Ishikawa (cell line): Measurements from ENCODE around the gene ARHGEF11.

ENCODE experiments used
- CEBPB ChIP-seq: IDR thresholded peaks from 2 replicates; pipeline ENCODE4 v1.6.1; 2012
- CREB1 ChIP-seq: IDR thresholded peaks from 2 replicates; pipeline ENCODE4 v1.6.1; 2012; ENCODE audit warnings: low read depth
- EGR1 ChIP-seq: IDR thresholded peaks from 2 replicates; pipeline ENCODE4 v1.6.1; 2012
- EP300 ChIP-seq: IDR thresholded peaks from 2 replicates; pipeline ENCODE4 v1.6.1; 2012; ENCODE audit warnings: borderline replicate concordance
- FOXM1 ChIP-seq: IDR thresholded peaks from 2 replicates; pipeline ENCODE4 v1.6.1; 2012; ENCODE audit warnings: low read depth, borderline replicate concordance
- NFIC ChIP-seq: IDR thresholded peaks from 2 replicates; pipeline ENCODE4 v1.6.1; 2012
- RAD21 ChIP-seq: IDR thresholded peaks from 2 replicates; pipeline ENCODE4 v1.6.1; 2012; ENCODE audit warnings: low read depth
- TAF1 ChIP-seq: IDR thresholded peaks from 2 replicates; pipeline ENCODE4 v1.6.1; 2012; ENCODE audit warnings: low read depth, mild to moderate bottlenecking
- TCF12 ChIP-seq: IDR thresholded peaks from 2 replicates; pipeline ENCODE4 v1.6.1; 2012; ENCODE audit warnings: low read depth
- TEAD4 ChIP-seq: IDR thresholded peaks from 2 replicates; pipeline ENCODE4 v1.6.1; 2012
- YY1 ChIP-seq: IDR thresholded peaks from 2 replicates; pipeline ENCODE4 v1.6.1; 2012; ENCODE audit warnings: low read depth
- ZBTB7A ChIP-seq: IDR thresholded peaks from 2 replicates; pipeline ENCODE4 v1.6.1; 2012; ENCODE audit warnings: low read depth
- TF ChIP-seq, protein P1 (sequence below): IDR thresholded peaks from 2 replicates; pipeline ENCODE4 v1.6.1; 2012
- TF ChIP-seq, protein P2 (sequence below): IDR thresholded peaks from 2 replicates; pipeline ENCODE4 v1.6.1; 2012
- TF ChIP-seq, protein P3 (sequence below): IDR thresholded peaks from 2 replicates; pipeline ENCODE4 v1.6.1; 2012; ENCODE audit warnings: low read depth, mild to moderate bottlenecking

ARHGEF11 gene, protein sequence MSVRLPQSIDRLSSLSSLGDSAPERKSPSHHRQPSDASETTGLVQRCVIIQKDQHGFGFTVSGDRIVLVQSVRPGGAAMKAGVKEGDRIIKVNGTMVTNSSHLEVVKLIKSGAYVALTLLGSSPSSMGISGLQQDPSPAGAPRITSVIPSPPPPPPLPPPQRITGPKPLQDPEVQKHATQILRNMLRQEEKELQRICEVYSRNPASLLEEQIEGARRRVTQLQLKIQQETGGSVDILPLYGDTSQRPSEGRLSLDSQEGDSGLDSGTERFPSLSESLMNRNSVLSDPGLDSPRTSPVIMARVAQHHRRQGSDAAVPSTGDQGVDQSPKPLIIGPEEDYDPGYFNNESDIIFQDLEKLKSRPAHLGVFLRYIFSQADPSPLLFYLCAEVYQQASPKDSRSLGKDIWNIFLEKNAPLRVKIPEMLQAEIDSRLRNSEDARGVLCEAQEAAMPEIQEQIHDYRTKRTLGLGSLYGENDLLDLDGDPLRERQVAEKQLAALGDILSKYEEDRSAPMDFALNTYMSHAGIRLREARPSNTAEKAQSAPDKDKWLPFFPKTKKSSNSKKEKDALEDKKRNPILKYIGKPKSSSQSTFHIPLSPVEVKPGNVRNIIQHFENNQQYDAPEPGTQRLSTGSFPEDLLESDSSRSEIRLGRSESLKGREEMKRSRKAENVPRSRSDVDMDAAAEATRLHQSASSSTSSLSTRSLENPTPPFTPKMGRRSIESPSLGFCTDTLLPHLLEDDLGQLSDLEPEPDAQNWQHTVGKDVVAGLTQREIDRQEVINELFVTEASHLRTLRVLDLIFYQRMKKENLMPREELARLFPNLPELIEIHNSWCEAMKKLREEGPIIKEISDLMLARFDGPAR (N-terminal part only)

DNA sequence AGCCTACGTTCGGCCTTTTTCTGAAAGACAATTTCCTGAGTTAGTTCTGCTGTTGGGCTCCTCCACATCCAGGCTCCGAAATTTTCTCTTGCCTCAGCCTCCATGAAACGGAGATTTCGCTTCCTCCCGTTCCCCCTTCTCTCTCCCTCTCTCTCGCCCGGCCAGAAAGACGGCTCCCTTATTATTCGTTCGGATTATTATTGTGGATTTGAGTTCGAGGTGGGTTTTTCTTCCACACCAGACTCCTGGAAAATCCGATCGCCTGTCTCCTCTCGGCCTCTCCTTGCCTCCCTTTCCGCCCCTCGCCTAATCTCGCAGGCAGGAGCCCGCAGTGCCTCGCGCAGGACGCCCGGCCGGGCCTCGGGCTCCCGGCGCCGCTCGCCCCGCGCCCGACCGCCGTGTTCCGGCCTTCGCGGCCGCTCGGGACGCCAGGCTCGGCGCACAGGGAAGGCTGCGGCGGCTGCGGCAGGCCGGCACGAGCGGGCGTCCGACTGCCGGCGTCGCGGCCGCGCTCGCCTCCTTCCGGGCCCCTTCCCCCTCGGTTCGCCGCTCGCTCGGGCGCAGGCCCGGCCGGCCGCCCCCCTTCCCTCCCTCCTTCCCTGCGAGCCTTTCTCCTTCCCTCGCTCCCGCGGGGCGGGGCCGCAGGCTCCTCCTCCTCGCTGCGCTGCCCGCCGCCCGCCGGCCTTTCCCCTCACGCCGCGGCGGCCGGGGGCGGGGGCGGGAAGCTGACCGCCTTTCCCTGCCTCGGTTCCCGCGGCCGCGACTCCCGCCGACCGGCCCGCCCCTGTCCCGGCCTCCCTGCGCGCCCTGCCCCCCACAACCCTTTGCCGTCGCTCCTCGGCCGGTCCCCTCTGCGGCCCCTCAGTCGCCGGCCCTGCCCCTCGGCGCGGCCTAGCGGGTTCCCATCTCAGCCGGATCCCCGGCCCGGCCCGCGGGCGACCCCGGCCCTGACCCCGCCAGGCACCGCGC is at the start of gene ARHGEF11:
ARHGEF11 (minus strand) TSS at position 493 of the 969 bp plus-strand sequence. CDS start 1,412 bp downstream, outside the sequence.
- TF ChIP-seq TAF1 (peak; percentile 35; the same call in 1 of the 2 replicates), TEAD4 (no peak), EP300 (no peak), EGR1 (peak; percentile 80), YY1 (no peak)

DNA sequence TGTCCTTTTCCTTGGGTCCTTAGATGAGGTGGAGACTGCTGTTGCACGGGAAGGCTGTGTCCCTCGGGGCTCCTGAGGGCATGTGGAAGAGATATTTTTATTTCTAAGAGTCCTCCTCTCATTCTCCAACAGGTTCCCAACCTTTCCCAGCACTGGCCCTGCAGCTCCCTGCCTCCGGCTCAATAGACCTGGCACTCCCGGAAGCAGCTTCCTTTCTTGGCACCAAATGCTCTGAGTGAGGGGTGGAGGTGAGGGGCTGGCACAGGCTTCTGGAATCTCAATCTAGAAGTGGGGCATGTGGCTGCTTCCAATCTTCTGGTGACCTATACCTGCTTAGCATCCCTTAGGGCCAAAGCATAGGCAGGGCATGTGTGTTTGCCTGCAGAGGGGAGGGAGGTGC is 49.5 kb upstream of the ARHGEF11 start:
- no peak for TF ChIP-seq CEBPB
- no peak for TF ChIP-seq CREB1
- TF ChIP-seq ZBTB7A = no peak
- TF ChIP-seq FOXM1 = no peak
- TF ChIP-seq, protein P1, sequence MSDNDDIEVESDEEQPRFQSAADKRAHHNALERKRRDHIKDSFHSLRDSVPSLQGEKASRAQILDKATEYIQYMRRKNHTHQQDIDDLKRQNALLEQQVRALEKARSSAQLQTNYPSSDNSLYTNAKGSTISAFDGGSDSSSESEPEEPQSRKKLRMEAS = no peak
- TF ChIP-seq, protein P2, sequence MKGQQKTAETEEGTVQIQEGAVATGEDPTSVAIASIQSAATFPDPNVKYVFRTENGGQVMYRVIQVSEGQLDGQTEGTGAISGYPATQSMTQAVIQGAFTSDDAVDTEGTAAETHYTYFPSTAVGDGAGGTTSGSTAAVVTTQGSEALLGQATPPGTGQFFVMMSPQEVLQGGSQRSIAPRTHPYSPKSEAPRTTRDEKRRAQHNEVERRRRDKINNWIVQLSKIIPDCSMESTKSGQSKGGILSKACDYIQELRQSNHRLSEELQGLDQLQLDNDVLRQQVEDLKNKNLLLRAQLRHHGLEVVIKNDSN = no peak
- TF ChIP-seq EP300 = no peak
- no peak for TF ChIP-seq YY1
- TF ChIP-seq, protein P3, sequence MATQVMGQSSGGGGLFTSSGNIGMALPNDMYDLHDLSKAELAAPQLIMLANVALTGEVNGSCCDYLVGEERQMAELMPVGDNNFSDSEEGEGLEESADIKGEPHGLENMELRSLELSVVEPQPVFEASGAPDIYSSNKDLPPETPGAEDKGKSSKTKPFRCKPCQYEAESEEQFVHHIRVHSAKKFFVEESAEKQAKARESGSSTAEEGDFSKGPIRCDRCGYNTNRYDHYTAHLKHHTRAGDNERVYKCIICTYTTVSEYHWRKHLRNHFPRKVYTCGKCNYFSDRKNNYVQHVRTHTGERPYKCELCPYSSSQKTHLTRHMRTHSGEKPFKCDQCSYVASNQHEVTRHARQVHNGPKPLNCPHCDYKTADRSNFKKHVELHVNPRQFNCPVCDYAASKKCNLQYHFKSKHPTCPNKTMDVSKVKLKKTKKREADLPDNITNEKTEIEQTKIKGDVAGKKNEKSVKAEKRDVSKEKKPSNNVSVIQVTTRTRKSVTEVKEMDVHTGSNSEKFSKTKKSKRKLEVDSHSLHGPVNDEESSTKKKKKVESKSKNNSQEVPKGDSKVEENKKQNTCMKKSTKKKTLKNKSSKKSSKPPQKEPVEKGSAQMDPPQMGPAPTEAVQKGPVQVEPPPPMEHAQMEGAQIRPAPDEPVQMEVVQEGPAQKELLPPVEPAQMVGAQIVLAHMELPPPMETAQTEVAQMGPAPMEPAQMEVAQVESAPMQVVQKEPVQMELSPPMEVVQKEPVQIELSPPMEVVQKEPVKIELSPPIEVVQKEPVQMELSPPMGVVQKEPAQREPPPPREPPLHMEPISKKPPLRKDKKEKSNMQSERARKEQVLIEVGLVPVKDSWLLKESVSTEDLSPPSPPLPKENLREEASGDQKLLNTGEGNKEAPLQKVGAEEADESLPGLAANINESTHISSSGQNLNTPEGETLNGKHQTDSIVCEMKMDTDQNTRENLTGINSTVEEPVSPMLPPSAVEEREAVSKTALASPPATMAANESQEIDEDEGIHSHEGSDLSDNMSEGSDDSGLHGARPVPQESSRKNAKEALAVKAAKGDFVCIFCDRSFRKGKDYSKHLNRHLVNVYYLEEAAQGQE = no peak
- no peak for TF ChIP-seq EGR1
- TF ChIP-seq NFIC = no peak
- no peak for TF ChIP-seq TAF1
- TF ChIP-seq TCF12 = no peak
- TF ChIP-seq RAD21 = no peak
- TF ChIP-seq TEAD4 = no peak

DNA sequence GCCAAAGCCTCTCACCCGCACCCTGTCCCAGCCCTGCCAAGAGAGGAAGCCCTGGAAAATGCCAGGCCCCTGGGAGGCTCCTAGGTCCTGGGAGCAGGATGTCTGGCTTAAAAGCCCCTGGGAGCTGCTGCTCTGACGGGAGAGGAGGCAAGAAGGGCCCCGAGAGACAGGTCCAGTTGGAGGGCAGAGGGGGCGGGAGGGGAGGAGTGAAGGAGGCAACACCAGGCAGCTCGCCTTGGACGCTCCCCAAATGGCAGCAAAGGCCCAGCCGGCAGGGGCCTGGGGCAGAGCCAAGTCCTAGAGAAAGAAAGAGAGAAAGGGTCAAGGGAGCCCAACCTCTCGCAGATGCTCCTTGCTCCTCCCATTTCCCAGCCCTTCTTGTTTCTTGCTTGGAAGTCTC is 47.3 kb upstream of the ARHGEF11 start:
- TF ChIP-seq, protein P2 = no peak
- TF ChIP-seq, protein P3 = no peak
- TF ChIP-seq EP300 = no peak
- TF ChIP-seq EGR1 = no peak
- TF ChIP-seq, protein P1 = no peak
- TF ChIP-seq FOXM1 = no peak
- TF ChIP-seq ZBTB7A = no peak
- no peak for TF ChIP-seq RAD21
- no peak for TF ChIP-seq NFIC
- TF ChIP-seq TAF1 = no peak
- TF ChIP-seq TCF12 = no peak
- no peak for TF ChIP-seq TEAD4
- TF ChIP-seq CEBPB = no peak
- no peak for TF ChIP-seq CREB1
- TF ChIP-seq YY1 = no peak

DNA sequence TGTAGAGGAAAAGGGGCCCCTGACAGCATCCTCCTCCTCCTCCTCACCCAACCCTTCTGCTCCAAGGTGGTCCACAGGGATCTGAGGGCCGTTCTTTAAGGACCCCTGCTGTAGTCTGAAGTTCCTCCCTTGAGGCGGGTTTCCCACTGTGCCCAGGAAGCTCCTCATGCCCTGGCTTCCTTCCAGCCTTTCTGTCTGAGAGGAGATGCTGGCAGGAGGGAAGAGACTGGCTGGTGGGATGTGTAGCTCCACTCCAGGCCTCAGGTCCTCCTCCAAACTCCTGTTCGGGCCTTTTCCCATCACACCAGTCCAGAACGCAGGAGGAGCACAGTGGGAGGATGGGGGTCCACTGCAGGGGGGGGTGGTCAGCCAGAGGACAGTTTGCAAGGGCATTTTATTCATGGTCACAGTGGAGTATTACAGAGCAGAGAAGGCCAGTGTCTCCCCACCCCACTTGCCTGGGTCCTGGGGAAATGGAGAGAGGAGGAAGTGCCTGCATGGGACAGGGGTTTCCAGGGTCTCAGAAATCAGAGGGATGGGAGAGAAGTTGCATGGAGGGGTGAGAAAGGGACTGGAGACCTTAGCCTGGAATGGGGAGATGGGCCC is 46.2 kb upstream of the ARHGEF11 start:
- TF ChIP-seq FOXM1 (no peak), TEAD4 (no peak)
